ENCODE data around the gene HSD11B2.

The HSD11B2 gene

DNA sequence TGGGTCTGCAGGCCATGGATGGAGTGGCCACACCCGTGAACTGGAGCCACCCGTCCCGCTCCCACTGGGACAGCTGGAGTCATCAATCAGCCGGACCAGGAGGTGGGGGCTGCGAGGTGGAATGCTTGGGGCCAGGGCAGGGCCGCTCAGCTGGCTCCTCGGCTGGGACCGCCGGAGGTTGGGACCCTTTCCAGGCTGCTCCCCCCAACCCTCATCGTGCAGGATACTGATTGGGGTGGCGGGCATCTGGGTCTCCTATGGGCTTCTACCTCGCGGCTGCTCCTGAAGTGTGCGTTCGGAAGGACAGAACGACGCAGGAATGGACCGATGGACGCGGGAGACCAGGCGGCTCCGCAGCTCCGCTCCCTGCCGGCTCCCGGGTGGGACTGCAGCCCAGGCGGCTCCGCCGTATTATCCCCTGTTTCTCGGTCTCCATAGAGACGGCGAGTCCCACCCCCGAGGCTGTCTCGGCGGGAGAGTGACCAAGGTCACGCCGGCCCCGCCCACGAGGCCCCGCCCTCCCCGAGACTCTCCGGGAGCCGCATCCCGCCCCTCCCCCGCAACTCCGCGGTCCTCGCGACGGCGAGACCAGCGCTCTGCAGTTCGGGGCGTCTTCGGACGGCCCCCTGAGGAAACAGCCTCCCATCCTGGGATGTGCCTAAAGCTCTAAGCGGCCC, 37.7 kb upstream of the HSD11B2 start, which contains the start of gene TPPP3:
TPPP3 (minus strand) TSS at position 388 of the 677 bp plus-strand sequence. CDS start 2,387 bp downstream, outside the sequence.
- peak within 1 kb of the TSS; percentile 29 for H3K4me3 ChIP-seq (ENCODE audit: control insufficient read depth, low read depth, low read length)
- TF ChIP-seq CTCF (conservative IDR thresholded peaks at IDR 0.05; ENCODE audit: control insufficient read depth, insufficient read depth, low read depth, low read length), result peak; percentile 52
- DNase-seq (ENCODE audit: low read depth), result peak; percentile 76

- DNase-seq (ENCODE audit: low read depth), result no peak
- no peak for TF ChIP-seq CTCF (conservative IDR thresholded peaks at IDR 0.05; ENCODE audit: control insufficient read depth, insufficient read depth, low read depth, low read length)
- H3K4me3 ChIP-seq (ENCODE audit: control insufficient read depth, low read depth, low read length), result peak overlapping the region; percentile 6
Observed at GRCh38 chr16:67393788-67394154, 37.1 kb upstream of the HSD11B2 start.

GRCh38 chr16:67394155-67395104, 36.5 kb upstream of the HSD11B2 start:
- H3K4me3 ChIP-seq (ENCODE audit: control insufficient read depth, low read depth, low read length), result no peak overlapping the region
- no peak for TF ChIP-seq CTCF (conservative IDR thresholded peaks at IDR 0.05; ENCODE audit: control insufficient read depth, insufficient read depth, low read depth, low read length)
- DNase-seq (ENCODE audit: low read depth), result no peak

- TF ChIP-seq CTCF (conservative IDR thresholded peaks at IDR 0.05; ENCODE audit: control insufficient read depth, insufficient read depth, low read depth, low read length), result no peak
- DNase-seq (ENCODE audit: low read depth), result no peak
- H3K4me3 ChIP-seq (ENCODE audit: control insufficient read depth, low read depth, low read length), result no peak overlapping the region
Observed at GRCh38 chr16:67395105-67395457, 35.8 kb upstream of the HSD11B2 start.

- no peak overlapping the region for H3K4me3 ChIP-seq (ENCODE audit: control insufficient read depth, low read depth, low read length)
- no peak for TF ChIP-seq CTCF (conservative IDR thresholded peaks at IDR 0.05; ENCODE audit: control insufficient read depth, insufficient read depth, low read depth, low read length)
- no peak for DNase-seq (ENCODE audit: low read depth)
Observed at GRCh38 chr16:67395458-67396158, 35.3 kb upstream of the HSD11B2 start.

- DNase-seq (ENCODE audit: low read depth), result peak; percentile 69
- no peak for TF ChIP-seq CTCF (conservative IDR thresholded peaks at IDR 0.05; ENCODE audit: control insufficient read depth, insufficient read depth, low read depth, low read length)
- H3K4me3 ChIP-seq (ENCODE audit: control insufficient read depth, low read depth, low read length), result no peak overlapping the region
Observed at GRCh38 chr16:67396159-67397035, 34.5 kb upstream of the HSD11B2 start.
